ENCODE data around the gene OR2AT4.
"Not testable (repeated sequence)": the region's sequence is repeated elsewhere in the genome, so short reads cannot be mapped to it uniquely, and the experiment has no call there.

OR2AT4 gene

GRCh38 chr11:75096456-75097172 lies at the start of gene OR2AT4:
Gene OR2AT4, minus strand, starts transcription at chr11:75096876.
- DNase-seq: no peak

- DNase-seq: no peak
These were observed 49.4 kb upstream of the OR2AT4 start for GRCh38 chr11:75145972-75146519.

GRCh38 chr11:75145196-75145971 lies 48.7 kb upstream of the OR2AT4 start:
- DNase-seq: no peak

GRCh38 chr11:75144716-75145014 lies 48.0 kb upstream of the OR2AT4 start:
- DNase-seq: no peak

- DNase-seq: no peak
These were observed 46.7 kb upstream of the OR2AT4 start for GRCh38 chr11:75143420-75143731.

GRCh38 chr11:75142714-75143419 lies 46.2 kb upstream of the OR2AT4 start:
- DNase-seq: no peak

- DNase-seq: no peak
These were observed 44.5 kb upstream of the OR2AT4 start for GRCh38 chr11:75141166-75141565.

- DNase-seq: peak; percentile 53
These were observed 43.8 kb upstream of the OR2AT4 start for GRCh38 chr11:75140269-75141138.

- no peak for DNase-seq
These were observed 39.0 kb upstream of the OR2AT4 start for GRCh38 chr11:75135651-75136050.

- no peak for DNase-seq
These were observed 38.5 kb upstream of the OR2AT4 start for GRCh38 chr11:75135021-75135650.

GRCh38 chr11:75133976-75134375 lies 37.3 kb upstream of the OR2AT4 start:
- DNase-seq: no peak

- DNase-seq: no peak
These were observed 35.4 kb upstream of the OR2AT4 start for GRCh38 chr11:75132080-75132479.

GRCh38 chr11:75126564-75126963 lies 29.9 kb upstream of the OR2AT4 start:
- no peak for DNase-seq

- DNase-seq: no peak
These were observed 21.9 kb upstream of the OR2AT4 start for GRCh38 chr11:75118577-75118976.

GRCh38 chr11:75114465-75114864 lies 17.8 kb upstream of the OR2AT4 start:
- no peak for DNase-seq

GRCh38 chr11:75113030-75113429 lies 16.4 kb upstream of the OR2AT4 start:
- no peak for DNase-seq

- no peak for DNase-seq
These were observed 15.5 kb upstream of the OR2AT4 start for GRCh38 chr11:75112200-75112599.

GRCh38 chr11:75107187-75107586 lies 10.5 kb upstream of the OR2AT4 start:
- no peak for DNase-seq

GRCh38 chr11:75105967-75106681 lies 9.4 kb upstream of the OR2AT4 start:
- not testable (repeated sequence) for DNase-seq

GRCh38 chr11:75105462-75105925 lies 8.8 kb upstream of the OR2AT4 start:
- DNase-seq: no peak

GRCh38 chr11:75103380-75104026 lies 6.8 kb upstream of the OR2AT4 start:
- no peak for DNase-seq

Data from NCI-H1092 treated with DMSO at 0.1 percent for 48 hours (cell line).